Esophagus squamous epithelium (tissue), 5 donors: ENCODE measurements around the gene C11orf97. TPM values are rescaled to one million over a fixed set of nuclear protein-coding genes. Genes with fewer than 3 reads are reported as not detected.

ENCODE experiments used
- DNase-seq: peaks from one replicate; lab custom pipeline; 2025; lab: John Stamatoyannopoulos, UW
- H3K27ac ChIP-seq, 4 donors: fragments of 200-600 bp; sonication (generic); one replicate each; pipeline ENCODE4 v1.5.1; 2016 to 2019; ENCODE audit warnings: mild to moderate bottlenecking in 1 of 4
- H3K27me3 ChIP-seq, 4 donors: fragments of 200-600 bp; sonication (generic); 1 replicate in 3 of 4; 2 replicates in 1 of 4; pipeline versions ENCODE4 v1.5.1 to v1.6.0; 2017 to 2021; ENCODE audit warnings: antibody characterized with exemption in 1 of 4
- H3K36me3 ChIP-seq, 3 donors: fragments of 200-600 bp; sonication (generic); one replicate each; pipeline ENCODE4 v1.5.1; 2016 to 2019
- H3K4me1 ChIP-seq, 3 donors: fragments of 200-600 bp; sonication (generic); one replicate each; pipeline ENCODE4 v1.5.1; 2017 to 2019
- H3K4me3 ChIP-seq, 4 donors: fragments of 200-600 bp; sonication (generic); 1 replicate in 3 of 4; 2 replicates in 1 of 4; pipeline ENCODE4 v1.5.1; 2016 to 2019; ENCODE audit warnings: mild to moderate bottlenecking in 2 of 4, moderate library complexity in 1 of 4
- H3K9me3 ChIP-seq, 3 donors: fragments of 200-600 bp; sonication (generic); one replicate each; pipeline ENCODE4 v1.5.1; 2016 to 2019
- CTCF ChIP-seq, 6 experiments: fragments of 450-650 bp in 4 of 6; fragments of 200-600 bp in 2 of 6; sonication (generic) in 2 of 6; IDR thresholded peaks; one replicate each; pipeline ENCODE4 v1.5.1; 2016 to 2019; ENCODE audit warnings: antibody characterized with exemption in 6 of 6, mild to moderate bottlenecking in 4 of 6, moderate library complexity in 4 of 6
- POLR2A ChIP-seq, 4 donors: fragments of 450-650 bp; IDR thresholded peaks; one replicate each; pipeline ENCODE4 v1.6.1; 2017; ENCODE audit warnings: antibody characterized with exemption in 4 of 4, mild to moderate bottlenecking in 4 of 4, moderate library complexity in 3 of 4
- WGBS, 2 donors: methylation state at CpG; one replicate each; pipeline ENCODE4 v1.1.5; 2018; 5-methylcytosine and 5-hydroxymethylcytosine counted together
- intact Hi-C: fragments of 100-400 bp; cut with DNase I; formaldehyde crosslinking; loops from one replicate; pipeline ENCODE4 v1.15.0; 2022
- total RNA-seq, 4 donors: library from RNA; depleted of rRNA; stranded (reverse); fragments of >200 nt; gene quantifications; one replicate each; pipeline ENCODE4 v1.1.0, GENCODE V29; 2016
- donor health status: DM: yes; HTN: yes; CAD: no.

The C11orf97 gene
- total RNA-seq, 4 donors from 2014 or later: not detected

- intact Hi-C loops: no loop called here
- peaks cover 0 to 6% (median 0%) of the 10 kb centered on the region in 4 donors for H3K27me3 ChIP-seq
- 75 to 79% methylated on average over 2 of the region's 2 CpGs for WGBS, 2 donors
- no peak for TF ChIP-seq POLR2A (IDR thresholded peaks at IDR 0.05)
- TF ChIP-seq CTCF (IDR thresholded peaks at IDR 0.05): no peak
- H3K36me3 ChIP-seq: no peaks in the 10 kb centered on the region
- H3K9me3 ChIP-seq: no peaks in the 10 kb centered on the region
- no peak for DNase-seq
- peaks cover 0 to 16% (median 4%) of the 10 kb centered on the region in 3 donors for H3K4me1 ChIP-seq
- H3K4me3 ChIP-seq: no peak overlapping the region
- H3K27ac ChIP-seq: no peak overlapping the region
Measured at GRCh38 chr11:94515398-94515797, 3.1 kb downstream of the C11orf97 start.

- Histone ChIP-seq H3K4me1 (peaks cover 0 to 16% (median 4%) of the 10 kb centered on the region in 3 donors), H3K27ac (no peak overlapping the region), H3K9me3 (no peaks in the 10 kb centered on the region), H3K36me3 (no peaks in the 10 kb centered on the region), H3K4me3 (no peak overlapping the region), H3K27me3 (peaks cover 0 to 6% (median 0%) of the 10 kb centered on the region in 4 donors)
- TF ChIP-seq CTCF (IDR thresholded peaks at IDR 0.05): no peak
- TF ChIP-seq POLR2A (IDR thresholded peaks at IDR 0.05): no peak
- intact Hi-C loops: no loop called here
- 54 to 92% methylated on average over 1 of the region's 1 CpG for WGBS, 2 donors
- DNase-seq: no peak
Measured at GRCh38 chr11:94516725-94517124, 4.5 kb downstream of the C11orf97 start.

- peaks cover 0 to 3% (median 0%) of the 10 kb centered on the region in 4 donors for H3K27me3 ChIP-seq
- no peak for DNase-seq
- H3K36me3 ChIP-seq: no peaks in the 10 kb centered on the region
- TF ChIP-seq CTCF (IDR thresholded peaks at IDR 0.05) (no peak), POLR2A (IDR thresholded peaks at IDR 0.05) (no peak)
- H3K9me3 ChIP-seq: no peaks in the 10 kb centered on the region
- no peak overlapping the region for H3K27ac ChIP-seq
- 57 to 58% methylated on average over 4 of the region's 4 CpGs for WGBS, 2 donors
- H3K4me1 ChIP-seq: peaks cover 0 to under 1% (median 0%) of the 10 kb centered on the region in 3 donors
- intact Hi-C loops: no loop called here
- no peak overlapping the region for H3K4me3 ChIP-seq
Measured at GRCh38 chr11:94518300-94518699, 6.0 kb downstream of the C11orf97 start.

- DNase-seq: no peak
- TF ChIP-seq CTCF (IDR thresholded peaks at IDR 0.05) (peak; percentile 58 to 70 (median 67)), POLR2A (IDR thresholded peaks at IDR 0.05) (no peak)
- Histone ChIP-seq H3K27ac (no peak overlapping the region), H3K4me1 (no peaks in the 10 kb centered on the region), H3K4me3 (no peak overlapping the region), H3K9me3 (no peaks in the 10 kb centered on the region), H3K36me3 (no peaks in the 10 kb centered on the region), H3K27me3 (peaks cover 0 to 3% (median 0%) of the 10 kb centered on the region in 4 donors)
- intact Hi-C loops: loop anchor here (10.0 kb wide), 1 partner anchor 75 kb away; no protein-coding TSS in a partner anchor
- WGBS, 2 donors: 14 to 18% methylated on average over 5 of the region's 5 CpGs
Measured at GRCh38 chr11:94519478-94520084, 7.3 kb downstream of the C11orf97 start.

GRCh38 chr11:94521684-94522083, 9.4 kb downstream of the C11orf97 start:
- TF ChIP-seq POLR2A (IDR thresholded peaks at IDR 0.05) (no peak), CTCF (IDR thresholded peaks at IDR 0.05) (peak in 4 of 6 experiments; percentile 17 to 49 (median 26))
- no peak for DNase-seq
- 61 to 66% methylated on average over 4 to 5 of the region's 5 CpGs for WGBS, 2 donors
- intact Hi-C loops: loop anchor here (10.0 kb wide), 1 partner anchor 73 kb away; no protein-coding TSS in a partner anchor
- Histone ChIP-seq H3K27ac (no peak overlapping the region), H3K4me3 (no peak overlapping the region), H3K9me3 (no peaks in the 10 kb centered on the region), H3K36me3 (no peaks in the 10 kb centered on the region), H3K27me3 (peaks cover 0 to 3% (median 0%) of the 10 kb centered on the region in 4 donors), H3K4me1 (peaks cover 0 to 16% (median 0%) of the 10 kb centered on the region in 3 donors)
